ENCODE results near the gene ANKRD13C.
A peak's percentile ranks its signal among the peaks of the same experiment; 100 is the strongest.

ANKRD13C gene

GRCh38 chr1:70288166-70288565 lies 66.4 kb downstream of the ANKRD13C start:
- DNase-seq: no peak

- no peak for DNase-seq
These were observed 68.1 kb downstream of the ANKRD13C start for GRCh38 chr1:70286453-70286852.

GRCh38 chr1:70284366-70284765 lies 70.2 kb downstream of the ANKRD13C start:
- DNase-seq: no peak

- DNase-seq: no peak
These were observed 75.8 kb downstream of the ANKRD13C start for GRCh38 chr1:70278710-70279109.

GRCh38 chr1:70277875-70278274 lies 76.6 kb downstream of the ANKRD13C start:
- DNase-seq: no peak

- no peak for DNase-seq
These were observed 88.6 kb downstream of the ANKRD13C start for GRCh38 chr1:70265946-70266345.

- DNase-seq: no peak
These were observed 89.7 kb downstream of the ANKRD13C start for GRCh38 chr1:70264839-70265238.

- DNase-seq: no peak
These were observed 97.9 kb downstream of the ANKRD13C start for GRCh38 chr1:70256664-70257063.

GRCh38 chr1:70248729-70249128 lies 105.8 kb downstream of the ANKRD13C start:
- no peak for DNase-seq

GRCh38 chr1:70247768-70248167 lies 106.8 kb downstream of the ANKRD13C start:
- no peak for DNase-seq

GRCh38 chr1:70247122-70247521 lies 107.4 kb downstream of the ANKRD13C start:
- DNase-seq: no peak

GRCh38 chr1:70239940-70240339 lies 114.6 kb downstream of the ANKRD13C start:
- DNase-seq: no peak

- DNase-seq: no peak
These were observed 119.8 kb downstream of the ANKRD13C start for GRCh38 chr1:70234733-70235132.

GRCh38 chr1:70231475-70231874 lies 123.0 kb downstream of the ANKRD13C start:
- no peak for DNase-seq

GRCh38 chr1:70228670-70229069 lies 125.9 kb downstream of the ANKRD13C start:
- DNase-seq: no peak

- peak in 1 of 2 experiments; percentile 1 for DNase-seq
These were observed 127.1 kb downstream of the ANKRD13C start for GRCh38 chr1:70227439-70227838.

- no peak for DNase-seq
These were observed 129.6 kb downstream of the ANKRD13C start for GRCh38 chr1:70224954-70225353.

- no peak for DNase-seq
These were observed 131.7 kb downstream of the ANKRD13C start for GRCh38 chr1:70222716-70223235.

- peak; percentile 66 to 87 for DNase-seq
These were observed 133.0 kb downstream of the ANKRD13C start, which contains the start of gene SRSF11 for GRCh38 chr1:70221238-70222121. SRSF11 (plus strand) TSS chr1:70221380; CDS start chr1:70221637, 257 bp downstream.

GRCh38 chr1:70220517-70221237 lies 133.8 kb downstream of the ANKRD13C start:
- no peak for DNase-seq

- DNase-seq: no peak
These were observed 134.5 kb downstream of the ANKRD13C start for GRCh38 chr1:70220015-70220414.

- no peak for DNase-seq
These were observed 143.0 kb downstream of the ANKRD13C start for GRCh38 chr1:70211541-70211940.

GRCh38 chr1:70210820-70211219 lies 143.7 kb downstream of the ANKRD13C start:
- no peak for DNase-seq

Measured in SW 1271 (cell line).